Cardiac muscle cell (in vitro differentiated cells and primary cell): Measurements from ENCODE around the gene CDC27. TPM values are rescaled to one million over a fixed set of nuclear protein-coding genes. Genes with fewer than 3 reads are reported as not detected.

Experiments used
- DNase-seq, 2 donors: peaks; one replicate each; pipeline versions ENCODE4 v3.0.0 to v3.0.0-alpha.2; 2010 to 2017; ENCODE audit warnings: low read depth in 1 of 2, low spot score in 1 of 2
- H3K27ac ChIP-seq: fragments of 200-600 bp; sonication (generic); 2 replicates; pipeline ENCODE4 v1.5.1; 2016
- H3K27me3 ChIP-seq: fragments of 200-600 bp; sonication (generic); 2 replicates; pipeline ENCODE4 v1.6.0; 2016; ENCODE audit warnings: control low read depth
- H3K36me3 ChIP-seq: fragments of 200-600 bp; sonication (generic); 2 replicates; pipeline ENCODE4 v1.5.1; 2016; ENCODE audit warnings: control low read depth
- H3K4me1 ChIP-seq: fragments of 200-600 bp; sonication (generic); 2 replicates; pipeline ENCODE4 v1.8.1; 2017; ENCODE audit warnings: low read depth, mild to moderate bottlenecking, mixed run types
- H3K4me3 ChIP-seq: fragments of 200-600 bp; sonication (generic); 2 replicates; pipeline ENCODE4 v1.5.1; 2016; ENCODE audit warnings: mild to moderate bottlenecking
- H3K9me3 ChIP-seq: fragments of 200-600 bp; sonication (generic); 2 replicates; pipeline ENCODE4 v1.5.1; 2017; ENCODE audit warnings: low read depth, mild to moderate bottlenecking, control low read depth
- CTCF ChIP-seq: IDR thresholded peaks from 2 replicates; pipeline ENCODE4 v1.5.1; 2012; ENCODE audit warnings: low read depth, mild to moderate bottlenecking, low read length
- polyA plus RNA-seq: library from polyadenylated mRNA; unstranded; fragments of >200 nt; fragmentation: Nextera tagmentation; extraction: Ambion mirVana; gene quantifications from 2 replicates; pipeline ENCODE4 v1.2.1, GENCODE V29; 2016
- total RNA-seq: library from RNA; depleted of rRNA; stranded (reverse); fragments of >200 nt; gene quantifications from 2 replicates; pipeline ENCODE4 v1.2.3, GENCODE V29; 2016

Gene CDC27
- total and polyA plus RNA-seq, 2 experiments from 2014 or later = 52.9 to 85.4 TPM

DNA sequence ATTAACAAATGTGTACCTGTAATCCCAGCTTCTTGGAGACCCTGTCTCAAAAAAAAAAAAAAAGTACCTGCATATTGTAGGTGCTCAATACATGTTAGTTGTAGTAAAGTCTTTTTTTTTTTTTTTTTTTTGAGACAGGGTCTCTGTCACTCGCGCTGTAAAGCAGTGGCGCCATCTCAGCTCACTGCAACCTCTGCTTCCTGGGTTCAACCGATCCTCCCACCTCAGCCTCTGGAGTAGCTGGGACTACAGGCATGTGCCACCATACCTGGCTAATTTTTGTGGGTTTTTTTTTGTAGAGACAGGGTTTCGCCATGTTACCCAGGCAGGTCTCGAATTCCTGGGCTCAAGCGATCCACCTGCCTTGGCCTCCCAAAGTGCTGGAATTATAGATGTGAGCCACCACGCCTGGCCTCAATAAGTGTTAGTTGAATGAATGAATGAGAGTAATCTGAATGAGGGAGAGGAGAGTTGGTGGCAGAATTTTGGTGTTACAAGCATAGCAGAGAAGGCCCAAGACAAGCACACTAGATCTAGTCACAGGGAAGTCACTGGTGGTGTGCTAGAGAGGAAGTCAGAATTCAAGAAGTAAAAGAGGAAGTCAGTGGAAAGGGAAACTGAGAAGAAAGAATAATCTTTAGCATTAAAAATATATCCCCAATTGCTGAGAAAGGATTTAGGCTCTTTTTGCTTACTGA lies 10.7 kb upstream of the CDC27 start:
- no peak for DNase-seq
- Histone ChIP-seq H3K27me3 (no peaks in the 10 kb centered on the region), H3K4me1 (peaks cover 12% of the 10 kb centered on the region), H3K9me3 (no peaks in the 10 kb centered on the region), H3K27ac (no peak overlapping the region), H3K4me3 (no peak overlapping the region), H3K36me3 (no peaks in the 10 kb centered on the region)
- no peak for TF ChIP-seq CTCF

DNA sequence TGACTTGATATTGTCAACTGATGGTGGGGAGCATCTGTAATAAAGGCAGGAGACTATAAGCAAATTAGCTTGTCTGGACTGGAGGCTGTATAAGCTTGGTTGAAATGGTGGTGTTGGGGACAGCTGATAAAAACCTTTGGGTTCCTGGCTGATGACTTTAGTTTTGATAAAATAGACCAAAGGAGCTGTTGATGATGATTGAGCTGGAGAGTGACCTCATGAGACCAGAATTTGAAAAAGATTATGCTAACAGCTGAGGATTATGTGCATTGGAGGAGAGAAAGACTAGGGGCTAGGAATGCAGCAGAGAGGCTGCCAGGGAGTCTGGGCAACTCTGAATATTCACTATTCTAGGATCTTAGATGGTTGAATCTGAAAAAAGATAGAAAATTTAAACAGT lies 8.7 kb upstream of the CDC27 start:
- Histone ChIP-seq H3K4me3 (no peak overlapping the region), H3K27ac (no peak overlapping the region), H3K9me3 (no peaks in the 10 kb centered on the region), H3K4me1 (no peaks in the 10 kb centered on the region), H3K36me3 (no peaks in the 10 kb centered on the region), H3K27me3 (no peaks in the 10 kb centered on the region)
- no peak for TF ChIP-seq CTCF
- no peak for DNase-seq

DNA sequence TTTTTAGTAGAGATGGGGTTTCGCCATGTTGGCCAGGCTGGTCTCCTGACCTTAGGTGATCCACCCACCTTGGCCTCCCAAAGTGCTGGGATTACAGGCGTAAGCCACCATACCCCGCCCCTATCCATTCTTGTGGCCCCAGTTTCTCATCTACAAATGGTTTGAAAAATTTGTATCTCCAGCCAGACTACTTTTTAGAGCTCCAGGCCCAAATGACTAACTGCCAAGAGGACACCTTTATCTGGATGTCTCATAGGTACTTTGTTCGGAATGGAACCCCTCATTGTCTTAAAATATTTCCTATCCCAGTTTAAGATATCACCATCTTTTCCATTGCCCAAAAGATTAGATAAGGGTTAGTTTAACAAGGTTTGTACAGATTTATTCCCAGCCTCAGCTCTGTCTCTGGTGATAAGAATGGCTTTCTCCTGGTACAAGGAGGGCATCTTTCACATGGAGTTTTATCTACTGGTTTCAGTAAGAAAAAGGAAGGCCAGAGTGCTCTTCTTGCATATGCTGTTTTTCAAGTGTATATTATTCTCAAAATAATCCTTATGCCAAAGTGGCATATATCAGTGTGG lies 4.9 kb upstream of the CDC27 start:
- H3K27me3 ChIP-seq = no peaks in the 10 kb centered on the region
- TF ChIP-seq CTCF = no peak
- H3K9me3 ChIP-seq = no peaks in the 10 kb centered on the region
- no peak overlapping the region for H3K4me3 ChIP-seq
- no peak for DNase-seq
- no peak overlapping the region for H3K27ac ChIP-seq
- no peaks in the 10 kb centered on the region for H3K36me3 ChIP-seq
- peaks cover 3% of the 10 kb centered on the region for H3K4me1 ChIP-seq

DNA sequence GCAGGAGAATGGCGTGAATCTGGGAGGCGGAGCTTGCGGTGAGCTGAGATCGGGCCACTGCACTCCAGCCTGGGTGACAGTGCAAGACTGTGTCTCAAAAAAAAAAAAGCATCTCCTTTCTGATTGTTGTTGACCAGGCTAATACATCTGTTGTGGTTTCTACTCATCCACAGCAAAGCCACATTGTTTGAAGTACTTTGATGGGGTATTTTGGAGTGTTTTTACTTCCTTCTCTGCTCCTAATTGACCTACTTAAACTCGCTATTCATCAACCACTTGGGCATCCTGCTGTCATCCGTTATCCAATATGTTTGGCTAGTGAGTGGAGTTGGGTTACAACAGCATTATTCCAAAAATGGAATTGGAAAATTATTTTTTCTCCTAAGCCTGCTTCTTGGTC lies 3.5 kb upstream of the CDC27 start:
- TF ChIP-seq CTCF = no peak
- no peak overlapping the region for H3K4me3 ChIP-seq

DNA sequence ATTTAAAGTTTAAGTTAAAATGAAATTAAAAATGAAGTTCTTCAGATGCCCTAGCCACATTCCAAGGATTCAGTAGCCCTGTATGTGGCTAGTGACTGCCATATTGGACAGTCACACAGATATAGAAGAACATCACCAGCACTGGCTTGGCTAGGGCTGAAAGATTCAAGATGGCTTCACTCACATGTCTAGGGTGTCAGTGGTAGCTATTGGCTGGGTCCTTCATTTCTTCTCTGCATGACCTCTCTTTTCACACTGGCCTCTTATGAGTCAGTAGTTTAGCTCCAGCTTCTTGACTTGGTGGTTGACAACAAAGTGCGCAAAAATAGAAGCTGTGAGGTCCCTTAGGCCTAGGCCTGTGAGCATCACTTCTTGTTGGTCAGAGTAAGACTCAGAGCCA lies 1.7 kb upstream of the CDC27 start:
- Histone ChIP-seq H3K9me3 (no peaks in the 10 kb centered on the region), H3K4me1 (peaks cover 23% of the 10 kb centered on the region), H3K27ac (no peak overlapping the region), H3K4me3 (no peak overlapping the region), H3K27me3 (no peaks in the 10 kb centered on the region), H3K36me3 (no peaks in the 10 kb centered on the region)
- no peak for DNase-seq
- TF ChIP-seq CTCF = no peak

More for the DNA sequence above, 3.5 kb upstream of the CDC27 start:
- DNase-seq = no peak
- H3K27me3 ChIP-seq = no peaks in the 10 kb centered on the region
- H3K27ac ChIP-seq = no peak overlapping the region
- H3K9me3 ChIP-seq = no peaks in the 10 kb centered on the region
- H3K36me3 ChIP-seq = no peaks in the 10 kb centered on the region
- peaks cover 6% of the 10 kb centered on the region for H3K4me1 ChIP-seq
